Peyer's patch (tissue), 4 donors: ENCODE data around the gene MAML3. TPM values are rescaled to one million over a fixed set of nuclear protein-coding genes. Genes with fewer than 3 reads are reported as not detected.
A peak's percentile ranks its signal among the peaks of the same experiment; 100 is the strongest.

Experiments used
- DNase-seq, 3 donors: peaks; one replicate each; pipeline ENCODE4 v3.0.0-alpha.2; 2017 to 2019
- H3K27ac ChIP-seq, 4 donors: fragments of 200-600 bp; sonication (generic); one replicate each; pipeline ENCODE4 v1.5.1; 2016 to 2019
- H3K27me3 ChIP-seq, 2 donors: fragments of 200-600 bp; sonication (generic); one replicate each; pipeline ENCODE4 v1.5.1; 2019
- H3K36me3 ChIP-seq, 3 donors: fragments of 200-600 bp; sonication (generic); one replicate each; pipeline ENCODE4 v1.5.1; 2016 to 2019
- H3K4me1 ChIP-seq, 4 donors: fragments of 200-600 bp; sonication (generic); one replicate each; pipeline ENCODE4 v1.5.1; 2016 to 2019
- H3K4me3 ChIP-seq, 4 donors: fragments of 200-600 bp; sonication (generic); 1 replicate in 3 of 4; 2 replicates in 1 of 4; pipeline ENCODE4 v1.5.1; 2016 to 2019; ENCODE audit warnings: mild to moderate bottlenecking in 1 of 4
- H3K9me3 ChIP-seq, 4 donors: fragments of 200-600 bp; sonication (generic); one replicate each; pipeline ENCODE4 v1.5.1; 2016 to 2019; ENCODE audit warnings: mild to moderate bottlenecking in 1 of 4
- POLR2A ChIP-seq, 2 donors: fragments of 450-650 bp; IDR thresholded peaks; one replicate each; pipeline ENCODE4 v1.5.1; 2017; ENCODE audit warnings: antibody characterized with exemption in 2 of 2, mild to moderate bottlenecking in 2 of 2, moderate library complexity in 2 of 2
- total RNA-seq, 4 donors: library from RNA; depleted of rRNA; stranded (reverse); fragments of >200 nt; gene quantifications; one replicate each; pipeline ENCODE4 v1.1.0, GENCODE V29; 2016
- TF ChIP-seq, protein P1 (sequence below), 6 experiments: fragments of 450-650 bp in 4 of 6; fragments of 200-600 bp in 2 of 6; sonication (generic) in 1 of 6; IDR thresholded peaks; one replicate each; pipeline ENCODE4 v1.5.1; 2017 to 2019; ENCODE audit warnings: antibody characterized with exemption in 6 of 6, mild to moderate bottlenecking in 3 of 6, moderate library complexity in 1 of 6

The MAML3 gene
- total RNA-seq, 4 donors from 2014 or later: 6.5 to 44.6 (median 22.1) TPM

DNA sequence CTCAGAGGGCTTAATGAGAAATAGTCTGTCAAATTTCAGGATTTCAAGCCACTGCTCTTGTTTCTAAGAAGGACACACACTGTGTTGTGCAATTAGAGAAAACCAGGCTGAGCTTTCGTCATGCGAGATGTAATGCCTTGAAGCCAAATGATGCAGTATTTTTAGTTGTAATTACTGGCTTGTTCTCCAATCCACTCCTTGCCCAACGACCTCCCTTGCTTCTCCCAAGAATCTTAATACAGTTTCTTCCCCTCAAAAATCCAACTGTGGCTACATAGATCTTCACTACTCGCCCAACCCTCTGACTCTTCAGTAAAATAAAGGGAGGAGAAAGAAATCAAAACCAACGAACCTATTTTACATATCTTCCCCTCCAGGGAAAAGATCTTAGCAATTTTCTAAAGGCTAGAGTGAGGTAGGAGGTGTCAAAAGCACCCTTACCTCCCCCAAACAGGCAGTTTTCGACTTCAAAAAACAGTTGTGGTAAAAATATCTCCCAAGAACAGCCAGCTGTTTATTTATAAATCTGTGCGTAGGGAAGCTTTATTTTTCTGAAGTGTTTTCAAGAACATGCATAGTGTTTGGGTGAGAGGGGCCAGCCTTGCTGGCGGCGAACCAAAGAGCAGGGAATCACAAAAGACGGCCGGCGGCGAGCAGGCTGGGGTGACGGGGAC is 419.6 kb downstream of the MAML3 start:
- Histone ChIP-seq H3K27ac (peak overlapping the region; percentile 50 to 77 (median 56)), H3K27me3 (no peaks in the 10 kb centered on the region), H3K4me1 (peaks cover 0 to 11% (median 5%) of the 10 kb centered on the region in 4 donors), H3K9me3 (no peaks in the 10 kb centered on the region), H3K4me3 (peak overlapping the region; percentile 24 to 61 (median 40)), H3K36me3 (no peaks in the 10 kb centered on the region)
- TF ChIP-seq POLR2A (IDR thresholded peaks at IDR 0.05): no peak
- TF ChIP-seq, protein P1, sequence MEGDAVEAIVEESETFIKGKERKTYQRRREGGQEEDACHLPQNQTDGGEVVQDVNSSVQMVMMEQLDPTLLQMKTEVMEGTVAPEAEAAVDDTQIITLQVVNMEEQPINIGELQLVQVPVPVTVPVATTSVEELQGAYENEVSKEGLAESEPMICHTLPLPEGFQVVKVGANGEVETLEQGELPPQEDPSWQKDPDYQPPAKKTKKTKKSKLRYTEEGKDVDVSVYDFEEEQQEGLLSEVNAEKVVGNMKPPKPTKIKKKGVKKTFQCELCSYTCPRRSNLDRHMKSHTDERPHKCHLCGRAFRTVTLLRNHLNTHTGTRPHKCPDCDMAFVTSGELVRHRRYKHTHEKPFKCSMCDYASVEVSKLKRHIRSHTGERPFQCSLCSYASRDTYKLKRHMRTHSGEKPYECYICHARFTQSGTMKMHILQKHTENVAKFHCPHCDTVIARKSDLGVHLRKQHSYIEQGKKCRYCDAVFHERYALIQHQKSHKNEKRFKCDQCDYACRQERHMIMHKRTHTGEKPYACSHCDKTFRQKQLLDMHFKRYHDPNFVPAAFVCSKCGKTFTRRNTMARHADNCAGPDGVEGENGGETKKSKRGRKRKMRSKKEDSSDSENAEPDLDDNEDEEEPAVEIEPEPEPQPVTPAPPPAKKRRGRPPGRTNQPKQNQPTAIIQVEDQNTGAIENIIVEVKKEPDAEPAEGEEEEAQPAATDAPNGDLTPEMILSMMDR (IDR thresholded peaks at IDR 0.05): no peak
- no peak for DNase-seq

DNA sequence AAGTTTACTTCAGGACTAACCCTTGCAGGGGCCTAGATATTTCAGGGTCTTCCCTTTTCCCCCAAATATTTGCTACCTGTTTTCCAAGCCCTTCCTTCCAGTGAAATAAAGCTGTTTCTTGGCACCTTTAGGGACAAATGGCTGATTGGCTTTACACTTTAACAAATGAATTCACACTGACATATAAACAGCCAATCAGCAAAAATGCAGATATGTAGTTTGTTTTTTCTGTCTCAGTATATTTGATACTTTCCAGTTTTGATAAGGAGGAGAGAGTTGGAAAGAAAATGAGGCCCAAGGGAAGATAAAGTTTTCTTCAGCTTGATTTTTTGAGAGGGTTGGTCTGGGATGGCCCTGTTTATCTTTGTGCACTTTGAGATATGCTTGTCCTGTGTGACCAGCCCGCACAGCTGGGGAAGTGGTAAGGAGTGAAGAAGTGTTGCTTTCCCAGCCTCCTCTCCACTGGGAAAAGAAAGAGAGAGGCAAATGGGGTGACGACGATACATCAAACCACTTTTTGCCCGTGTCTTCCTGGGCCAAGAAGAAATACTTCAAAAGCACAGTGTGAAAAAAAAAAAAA is 420.9 kb downstream of the MAML3 start:
- Histone ChIP-seq H3K9me3 (no peaks in the 10 kb centered on the region), H3K27ac (peak overlapping the region in 1 of 4 donors; percentile 77), H3K27me3 (no peaks in the 10 kb centered on the region), H3K36me3 (no peaks in the 10 kb centered on the region), H3K4me1 (peaks cover 0 to 11% (median 5%) of the 10 kb centered on the region in 4 donors), H3K4me3 (no peak overlapping the region)
- no peak for TF ChIP-seq POLR2A (IDR thresholded peaks at IDR 0.05)
- no peak for DNase-seq

DNA sequence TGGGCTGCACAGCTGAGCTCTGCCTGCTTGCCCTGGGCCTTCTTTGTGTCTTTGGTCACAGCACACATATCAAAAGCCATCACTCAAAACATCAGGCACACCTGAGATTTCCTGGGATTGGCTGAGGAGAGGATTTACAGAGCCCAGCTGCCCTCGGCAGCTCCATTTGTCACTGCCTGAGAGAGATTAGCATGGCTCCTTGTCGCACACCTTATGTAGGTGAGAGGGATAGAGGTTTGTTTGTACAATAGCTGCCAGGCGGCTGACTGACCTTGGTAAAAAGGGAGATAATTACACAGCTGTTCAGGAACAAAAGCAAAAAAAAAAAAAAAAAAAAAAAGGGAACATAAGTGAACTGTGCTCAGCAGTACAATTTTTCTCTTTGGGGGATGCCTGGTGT is 425.1 kb downstream of the MAML3 start:
- no peaks in the 10 kb centered on the region for H3K4me1 ChIP-seq
- no peaks in the 10 kb centered on the region for H3K27me3 ChIP-seq
- H3K27ac ChIP-seq: no peak overlapping the region
- DNase-seq: no peak
- H3K9me3 ChIP-seq: no peaks in the 10 kb centered on the region
- H3K4me3 ChIP-seq: no peak overlapping the region
- peaks cover 0 to 9% (median 0%) of the 10 kb centered on the region in 3 donors for H3K36me3 ChIP-seq
- TF ChIP-seq, protein P1 (IDR thresholded peaks at IDR 0.05): no peak
- no peak for TF ChIP-seq POLR2A (IDR thresholded peaks at IDR 0.05)

DNA sequence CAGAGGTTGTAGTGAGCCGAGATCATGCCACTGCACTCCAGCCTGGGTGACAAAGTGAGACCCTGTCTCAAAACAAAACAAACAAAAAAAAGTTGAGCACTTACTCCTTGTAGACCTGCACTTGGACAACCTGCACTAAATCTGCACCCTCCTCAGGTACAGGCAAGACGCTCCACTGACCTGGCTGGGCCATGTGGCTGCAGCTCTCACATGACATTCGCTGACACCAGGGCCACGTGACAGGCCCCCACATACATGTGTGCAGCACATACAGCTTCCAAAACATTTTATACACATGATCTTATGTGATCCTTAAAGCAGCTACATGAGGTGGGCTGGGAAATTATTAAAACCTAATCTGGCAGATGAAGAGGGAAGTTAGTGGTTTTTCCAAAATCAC is 425.8 kb downstream of the MAML3 start:
- H3K4me1 ChIP-seq: no peaks in the 10 kb centered on the region
- H3K27ac ChIP-seq: no peak overlapping the region
- no peaks in the 10 kb centered on the region for H3K27me3 ChIP-seq
- no peak overlapping the region for H3K4me3 ChIP-seq
- DNase-seq: no peak
- H3K9me3 ChIP-seq: no peaks in the 10 kb centered on the region
- TF ChIP-seq POLR2A (IDR thresholded peaks at IDR 0.05): no peak
- TF ChIP-seq, protein P1 (IDR thresholded peaks at IDR 0.05): no peak
- peaks cover 0 to 9% (median 0%) of the 10 kb centered on the region in 3 donors for H3K36me3 ChIP-seq

DNA sequence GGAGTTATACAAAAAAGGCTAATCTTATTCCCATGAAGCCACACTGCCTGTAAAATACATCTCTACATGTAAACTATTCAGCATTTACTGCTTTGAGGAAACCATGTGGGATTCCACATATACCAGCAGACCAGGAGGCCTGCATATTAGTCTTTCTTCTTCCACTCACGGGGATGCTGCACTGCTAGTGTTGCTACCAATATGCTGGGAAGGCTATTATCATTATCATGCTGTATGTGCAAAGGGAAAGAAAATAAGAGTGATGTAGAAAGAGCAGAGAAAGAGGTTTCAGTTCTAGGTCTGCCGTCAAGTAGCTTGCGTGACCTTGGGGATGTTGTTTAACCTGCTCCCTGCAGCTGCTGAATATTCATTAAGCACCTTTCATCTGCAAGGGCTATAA is 427.4 kb downstream of the MAML3 start:
- TF ChIP-seq, protein P1 (IDR thresholded peaks at IDR 0.05): no peak
- TF ChIP-seq POLR2A (IDR thresholded peaks at IDR 0.05): no peak
- Histone ChIP-seq H3K27ac (no peak overlapping the region), H3K4me3 (no peak overlapping the region), H3K36me3 (peaks cover 0 to 9% (median 0%) of the 10 kb centered on the region in 3 donors), H3K4me1 (no peaks in the 10 kb centered on the region), H3K9me3 (no peaks in the 10 kb centered on the region), H3K27me3 (no peaks in the 10 kb centered on the region)
- no peak for DNase-seq

DNA sequence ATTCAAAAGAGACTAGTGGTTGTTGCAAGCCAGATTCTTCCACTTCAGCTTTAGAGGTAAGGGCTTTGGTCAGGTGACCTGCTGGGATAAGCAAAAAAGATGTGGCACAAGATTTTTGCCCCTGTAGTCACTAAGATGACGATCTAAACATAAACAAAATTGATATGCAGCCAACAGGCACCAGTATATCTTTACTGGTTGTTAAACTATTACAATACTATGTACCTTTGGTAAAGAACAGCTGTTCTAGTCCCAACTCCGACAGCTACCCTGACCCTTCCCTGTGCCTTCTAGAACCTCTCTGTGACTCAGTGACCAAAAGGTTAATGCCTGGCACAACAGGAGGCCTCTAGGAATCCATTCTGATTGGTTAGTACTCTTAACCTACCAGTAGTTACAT is 428.7 kb downstream of the MAML3 start:
- no peak overlapping the region for H3K4me3 ChIP-seq
- H3K36me3 ChIP-seq: peaks cover 0 to 9% (median 0%) of the 10 kb centered on the region in 3 donors
- H3K9me3 ChIP-seq: no peaks in the 10 kb centered on the region
- no peaks in the 10 kb centered on the region for H3K27me3 ChIP-seq
- H3K27ac ChIP-seq: no peak overlapping the region
- DNase-seq: no peak
- no peak for TF ChIP-seq POLR2A (IDR thresholded peaks at IDR 0.05)
- TF ChIP-seq, protein P1 (IDR thresholded peaks at IDR 0.05): no peak
- no peaks in the 10 kb centered on the region for H3K4me1 ChIP-seq
